ENCODE results near the gene GZF1. TPM values are rescaled to one million over a fixed set of nuclear protein-coding genes. Genes with fewer than 3 reads are reported as not detected.

Gene GZF1
- total and polyA plus RNA-seq, 8 donors: 11.8 to 18.0 (median 13.5) TPM

DNA sequence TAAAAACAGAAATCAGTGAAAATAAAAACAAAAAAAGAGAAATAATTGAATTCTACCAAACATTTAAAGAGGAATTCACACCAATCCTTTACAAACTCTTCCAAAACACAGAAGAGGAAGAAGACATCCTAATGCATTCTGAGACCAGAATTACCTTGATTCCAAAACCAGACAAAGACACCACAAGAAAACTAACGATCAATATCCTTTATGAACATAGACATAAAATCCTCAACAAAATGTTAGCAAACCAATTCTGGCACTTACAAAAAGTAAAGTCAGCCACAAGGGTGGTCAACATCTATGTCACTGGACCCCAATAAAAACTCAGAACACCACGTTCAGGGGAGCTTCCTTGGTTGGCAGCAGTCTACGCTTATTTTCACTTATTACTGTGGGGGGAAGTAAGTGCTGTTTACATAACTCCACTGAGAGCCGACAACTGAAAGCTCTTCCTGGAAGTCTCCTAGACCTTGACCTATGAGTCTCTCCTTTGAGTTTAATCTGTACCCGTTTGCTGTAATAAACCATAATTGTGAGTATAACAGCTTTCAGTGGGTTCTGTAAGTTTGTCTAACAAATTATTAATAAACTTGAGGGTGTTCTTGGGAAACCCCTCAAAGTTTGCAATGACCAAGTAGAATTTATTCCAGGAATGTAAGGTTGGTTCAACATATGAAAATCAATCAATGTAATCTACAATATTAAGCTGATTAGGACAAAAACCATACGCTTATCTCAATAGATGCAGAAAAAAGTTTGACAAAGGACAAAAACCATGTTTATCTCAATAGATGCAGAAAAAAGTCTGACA lies 24.5 kb downstream of the GZF1 start:
- TF ChIP-seq, protein P1, sequence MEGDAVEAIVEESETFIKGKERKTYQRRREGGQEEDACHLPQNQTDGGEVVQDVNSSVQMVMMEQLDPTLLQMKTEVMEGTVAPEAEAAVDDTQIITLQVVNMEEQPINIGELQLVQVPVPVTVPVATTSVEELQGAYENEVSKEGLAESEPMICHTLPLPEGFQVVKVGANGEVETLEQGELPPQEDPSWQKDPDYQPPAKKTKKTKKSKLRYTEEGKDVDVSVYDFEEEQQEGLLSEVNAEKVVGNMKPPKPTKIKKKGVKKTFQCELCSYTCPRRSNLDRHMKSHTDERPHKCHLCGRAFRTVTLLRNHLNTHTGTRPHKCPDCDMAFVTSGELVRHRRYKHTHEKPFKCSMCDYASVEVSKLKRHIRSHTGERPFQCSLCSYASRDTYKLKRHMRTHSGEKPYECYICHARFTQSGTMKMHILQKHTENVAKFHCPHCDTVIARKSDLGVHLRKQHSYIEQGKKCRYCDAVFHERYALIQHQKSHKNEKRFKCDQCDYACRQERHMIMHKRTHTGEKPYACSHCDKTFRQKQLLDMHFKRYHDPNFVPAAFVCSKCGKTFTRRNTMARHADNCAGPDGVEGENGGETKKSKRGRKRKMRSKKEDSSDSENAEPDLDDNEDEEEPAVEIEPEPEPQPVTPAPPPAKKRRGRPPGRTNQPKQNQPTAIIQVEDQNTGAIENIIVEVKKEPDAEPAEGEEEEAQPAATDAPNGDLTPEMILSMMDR (IDR thresholded peaks at IDR 0.05): no peak
- Histone ChIP-seq H3K27ac (no peak overlapping the region), H3K4me3 (no peak overlapping the region), H3K36me3 (peaks cover 0 to 39% of the 10 kb centered on the region in 2 donors), H3K9me3 (no peaks in the 10 kb centered on the region), H3K4me1 (no peaks in the 10 kb centered on the region), H3K27me3 (no peaks in the 10 kb centered on the region)
- ATAC-seq: no peak
- no peak for DNase-seq
- intact Hi-C loops (cut with DNase I): no loop called here

- no peaks in the 10 kb centered on the region for H3K9me3 ChIP-seq
- peaks cover 0 to 45% of the 10 kb centered on the region in 2 donors for H3K36me3 ChIP-seq
- H3K27ac ChIP-seq: no peak overlapping the region
- no peak for DNase-seq
- no peaks in the 10 kb centered on the region for H3K4me1 ChIP-seq
- no peaks in the 10 kb centered on the region for H3K27me3 ChIP-seq
- no peak for ATAC-seq
- intact Hi-C loops (cut with DNase I): no loop called here
- TF ChIP-seq, protein P1 (IDR thresholded peaks at IDR 0.05): no peak
- H3K4me3 ChIP-seq: no peak overlapping the region
Observed at GRCh38 chr20:23387118-23387443, 25.1 kb downstream of the GZF1 start.

DNA sequence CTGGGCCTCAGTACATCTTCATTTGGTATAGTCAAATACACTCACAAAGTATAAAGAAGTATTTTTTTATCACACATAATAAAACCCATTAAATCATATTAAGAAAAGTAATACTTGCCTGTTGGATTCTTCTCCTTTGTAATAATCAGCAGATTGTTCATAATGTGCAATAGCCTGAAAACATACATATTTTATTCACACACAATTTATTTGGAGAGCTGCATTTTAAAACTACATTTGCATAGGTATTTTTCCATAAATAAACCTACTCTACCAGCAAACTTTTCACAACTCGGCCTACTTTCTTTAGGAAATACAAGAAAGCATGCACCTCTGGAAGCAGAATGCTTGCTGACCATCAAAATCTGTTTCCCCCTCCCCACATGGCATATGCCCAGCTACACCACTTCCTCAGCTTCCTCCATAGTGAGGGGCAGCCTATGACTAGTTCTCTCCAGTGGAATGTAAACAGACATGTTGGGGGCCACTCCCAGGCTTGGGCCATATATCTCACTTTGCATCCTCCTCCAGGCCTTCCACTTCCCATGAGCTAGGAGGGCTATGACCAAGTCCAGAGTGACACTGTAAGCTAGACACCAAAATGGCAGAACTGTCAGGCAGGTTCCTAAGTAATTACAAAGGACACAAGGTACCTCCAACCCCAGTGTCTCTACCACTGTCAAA lies 28.3 kb downstream of the GZF1 start:
- Histone ChIP-seq H3K4me3 (no peak overlapping the region), H3K4me1 (no peaks in the 10 kb centered on the region), H3K9me3 (no peaks in the 10 kb centered on the region), H3K27ac (no peak overlapping the region), H3K27me3 (no peaks in the 10 kb centered on the region), H3K36me3 (peaks cover 0 to 71% of the 10 kb centered on the region in 2 donors)
- DNase-seq (no peak), ATAC-seq (no peak)
- TF ChIP-seq, protein P1 (IDR thresholded peaks at IDR 0.05): no peak
- intact Hi-C loops (cut with DNase I): no loop called here

DNA sequence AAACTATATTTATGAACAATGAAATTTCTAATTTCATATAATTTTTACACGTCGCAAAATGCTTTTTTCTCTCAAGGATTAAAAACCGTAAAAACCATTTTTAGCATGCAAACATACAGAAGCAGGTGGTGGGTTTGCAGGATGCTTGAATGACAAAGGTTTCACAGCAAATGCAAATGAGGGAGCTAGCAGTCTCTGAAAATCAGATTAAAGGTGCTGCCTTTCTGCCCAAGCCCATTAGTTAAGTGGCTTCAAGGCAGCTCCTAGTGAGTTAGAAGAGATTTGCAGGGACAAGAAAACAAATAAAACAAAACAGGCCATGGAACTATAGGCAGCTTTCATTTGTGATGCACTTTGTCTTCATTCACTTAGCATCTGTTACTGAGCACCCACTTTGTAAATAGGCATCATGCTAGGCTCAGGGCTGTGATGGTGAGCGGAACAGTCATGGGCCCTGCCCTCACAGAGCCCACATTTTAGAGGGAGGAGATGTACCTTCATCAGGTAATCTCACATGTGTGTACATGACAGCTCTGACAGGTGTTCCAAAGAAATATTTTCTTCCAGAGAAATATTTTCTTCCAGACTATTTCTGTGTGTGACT lies 29.8 kb downstream of the GZF1 start:
- ATAC-seq: no peak
- peaks cover 0 to 67% of the 10 kb centered on the region in 2 donors for H3K36me3 ChIP-seq
- TF ChIP-seq, protein P1 (IDR thresholded peaks at IDR 0.05): no peak

More for the DNA sequence above, 29.8 kb downstream of the GZF1 start:
- no peaks in the 10 kb centered on the region for H3K9me3 ChIP-seq
- no peaks in the 10 kb centered on the region for H3K4me1 ChIP-seq
- no peaks in the 10 kb centered on the region for H3K27me3 ChIP-seq
- no peak overlapping the region for H3K4me3 ChIP-seq
- no peak for DNase-seq
- intact Hi-C loops (cut with DNase I): no loop called here
- no peak overlapping the region for H3K27ac ChIP-seq

Data from left lung (tissue), 10 donors.